ENCODE results near the gene GALM.

Gene GALM

DNA sequence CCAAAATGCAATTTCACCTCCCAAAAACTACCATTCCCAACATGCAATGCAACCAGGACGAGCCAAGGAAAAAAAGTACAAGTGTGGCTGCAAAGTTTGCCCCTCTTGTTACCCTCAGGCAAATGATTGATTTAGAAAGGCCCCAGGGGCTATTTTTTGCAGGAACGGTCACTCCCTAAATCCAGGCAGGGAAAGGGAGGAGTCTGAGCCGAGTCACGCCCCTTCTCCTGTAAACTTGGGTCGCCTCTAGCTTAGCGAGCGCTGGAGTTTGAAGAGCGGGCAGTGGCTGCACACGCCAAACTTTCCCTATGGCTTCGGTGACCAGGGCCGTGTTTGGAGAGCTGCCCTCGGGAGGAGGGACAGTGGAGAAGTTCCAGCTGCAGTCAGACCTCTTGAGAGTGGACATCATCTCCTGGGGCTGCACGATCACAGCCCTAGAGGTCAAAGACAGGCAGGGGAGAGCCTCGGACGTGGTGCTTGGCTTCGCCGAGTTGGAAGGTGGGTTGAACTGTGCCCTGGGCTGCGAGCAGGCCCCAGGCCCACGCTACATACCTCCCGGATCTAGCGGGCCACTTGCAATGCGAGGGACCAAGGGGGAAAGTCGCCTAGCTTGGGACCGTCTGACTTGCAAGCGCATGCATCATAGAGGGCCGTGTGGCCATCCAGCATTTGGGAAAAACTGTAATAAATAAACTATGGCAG is at the start of gene GALM:
GALM (plus strand) TSS at position 261 of the 702 bp plus-strand sequence; CDS start at position 309, 48 bp downstream.
- H3K27ac ChIP-seq (ENCODE audit: low read depth, low read length, poor library complexity, severe bottlenecking): no peak within 1 kb of the TSS
- peak within 1 kb of the TSS; percentile 95 for H2AFZ ChIP-seq (ENCODE audit: low read length)
- H3K36me3 ChIP-seq (ENCODE audit: insufficient read depth, low read length): no peaks in the 10 kb centered on the region
- peak within 1 kb of the TSS; percentile 66 for H3K4me3 ChIP-seq (ENCODE audit: low read depth, low read length, poor library complexity, severe bottlenecking)
- H3K27me3 ChIP-seq (ENCODE audit: insufficient read depth, low read length): no peaks in the 10 kb centered on the region
- H3K4me2 ChIP-seq (ENCODE audit: low read length): peak within 1 kb of the TSS; percentile 80
- no peaks in the 10 kb centered on the region for H3F3A ChIP-seq (ENCODE audit: insufficient read depth, low read length)
- no peaks in the 10 kb centered on the region for H3K9me2 ChIP-seq (ENCODE audit: low read depth, low read length)
- H3K9me3 ChIP-seq (ENCODE audit: low read length): no peaks in the 10 kb centered on the region
- peak within 1 kb of the TSS; percentile 36; the same call in 1 of the 2 replicates for H3K9ac ChIP-seq (ENCODE audit: low read length)
- peaks cover 18% of the 10 kb centered on the region for H3K4me1 ChIP-seq (ENCODE audit: insufficient read depth, low read length, severe bottlenecking)
- no peaks in the 10 kb centered on the region for H3K79me2 ChIP-seq (ENCODE audit: insufficient read depth, low read length)
- no peak for TF ChIP-seq EZH2 (IDR thresholded peaks at IDR 0.05; ENCODE audit: borderline replicate concordance, low read length)
- TF ChIP-seq, protein P1, sequence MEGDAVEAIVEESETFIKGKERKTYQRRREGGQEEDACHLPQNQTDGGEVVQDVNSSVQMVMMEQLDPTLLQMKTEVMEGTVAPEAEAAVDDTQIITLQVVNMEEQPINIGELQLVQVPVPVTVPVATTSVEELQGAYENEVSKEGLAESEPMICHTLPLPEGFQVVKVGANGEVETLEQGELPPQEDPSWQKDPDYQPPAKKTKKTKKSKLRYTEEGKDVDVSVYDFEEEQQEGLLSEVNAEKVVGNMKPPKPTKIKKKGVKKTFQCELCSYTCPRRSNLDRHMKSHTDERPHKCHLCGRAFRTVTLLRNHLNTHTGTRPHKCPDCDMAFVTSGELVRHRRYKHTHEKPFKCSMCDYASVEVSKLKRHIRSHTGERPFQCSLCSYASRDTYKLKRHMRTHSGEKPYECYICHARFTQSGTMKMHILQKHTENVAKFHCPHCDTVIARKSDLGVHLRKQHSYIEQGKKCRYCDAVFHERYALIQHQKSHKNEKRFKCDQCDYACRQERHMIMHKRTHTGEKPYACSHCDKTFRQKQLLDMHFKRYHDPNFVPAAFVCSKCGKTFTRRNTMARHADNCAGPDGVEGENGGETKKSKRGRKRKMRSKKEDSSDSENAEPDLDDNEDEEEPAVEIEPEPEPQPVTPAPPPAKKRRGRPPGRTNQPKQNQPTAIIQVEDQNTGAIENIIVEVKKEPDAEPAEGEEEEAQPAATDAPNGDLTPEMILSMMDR (IDR thresholded peaks at IDR 0.05; ENCODE audit: low read length): no peak
- H4K20me1 ChIP-seq (ENCODE audit: insufficient read depth, low read length): no peaks in the 10 kb centered on the region

GRCh38 chr2:38617301-38617700 is 48.6 kb upstream of the GALM start:
- no peaks in the 10 kb centered on the region for H3K9me3 ChIP-seq (ENCODE audit: low read length)
- no peaks in the 10 kb centered on the region for H3K36me3 ChIP-seq (ENCODE audit: insufficient read depth, low read length)
- H2AFZ ChIP-seq (ENCODE audit: low read length): no peak overlapping the region
- no peaks in the 10 kb centered on the region for H3K9me2 ChIP-seq (ENCODE audit: low read depth, low read length)
- no peaks in the 10 kb centered on the region for H4K20me1 ChIP-seq (ENCODE audit: insufficient read depth, low read length)
- TF ChIP-seq, protein P1 (IDR thresholded peaks at IDR 0.05; ENCODE audit: low read length): no peak
- TF ChIP-seq EZH2 (IDR thresholded peaks at IDR 0.05; ENCODE audit: borderline replicate concordance, low read length): no peak
- no peak overlapping the region for H3K4me2 ChIP-seq (ENCODE audit: low read length)
- H3K27me3 ChIP-seq (ENCODE audit: insufficient read depth, low read length): 0 out of 2 replicates have a peak, but pooled peaks cover 4% of the 10 kb centered on the region
- H3F3A ChIP-seq (ENCODE audit: insufficient read depth, low read length): no peaks in the 10 kb centered on the region
- H3K27ac ChIP-seq (ENCODE audit: low read depth, low read length, poor library complexity, severe bottlenecking): no peak overlapping the region
- H3K4me3 ChIP-seq (ENCODE audit: low read depth, low read length, poor library complexity, severe bottlenecking): no peak overlapping the region
- H3K79me2 ChIP-seq (ENCODE audit: insufficient read depth, low read length): no peaks in the 10 kb centered on the region
- H3K9ac ChIP-seq (ENCODE audit: low read length): no peak overlapping the region
- H3K4me1 ChIP-seq (ENCODE audit: insufficient read depth, low read length, severe bottlenecking): peaks cover 4% of the 10 kb centered on the region

DNA sequence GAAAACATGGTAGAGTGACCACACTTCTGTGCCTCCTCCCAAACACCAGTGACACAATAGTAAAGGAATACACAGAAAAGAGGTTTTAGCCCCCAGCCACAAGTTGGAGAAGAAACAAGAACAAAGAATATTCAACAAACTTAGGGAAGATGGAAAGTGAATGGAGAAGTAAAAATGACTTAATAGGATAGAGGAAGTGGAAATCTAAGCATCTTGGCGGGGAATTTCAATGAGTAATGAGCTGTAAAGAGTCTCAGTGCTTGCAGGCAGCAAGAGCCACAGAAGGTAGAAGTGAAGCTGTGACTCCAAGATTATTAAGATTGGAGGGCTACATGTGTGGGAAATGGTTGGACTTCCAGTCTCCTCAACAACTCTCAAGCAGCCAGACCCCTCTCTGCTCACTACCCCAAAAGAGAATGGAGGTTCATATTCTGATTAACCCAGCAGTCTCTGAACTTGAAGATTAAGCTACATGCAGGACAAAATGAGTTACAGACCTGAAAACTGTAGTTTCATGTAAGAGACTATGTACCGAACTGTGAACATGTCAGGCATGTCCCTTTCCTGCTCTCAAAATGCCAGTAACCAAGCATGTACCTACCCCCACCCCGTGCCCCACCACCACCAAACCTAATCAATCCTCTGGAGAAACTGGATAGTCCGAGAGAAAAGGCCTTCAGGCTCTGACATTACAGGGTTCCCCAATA is 46.3 kb upstream of the GALM start:
- Histone ChIP-seq H4K20me1 (ENCODE audit: insufficient read depth, low read length) (no peaks in the 10 kb centered on the region), H3K4me3 (ENCODE audit: low read depth, low read length, poor library complexity, severe bottlenecking) (no peak overlapping the region), H3K27ac (ENCODE audit: low read depth, low read length, poor library complexity, severe bottlenecking) (no peak overlapping the region), H3K36me3 (ENCODE audit: insufficient read depth, low read length) (no peaks in the 10 kb centered on the region), H3K4me2 (ENCODE audit: low read length) (no peak overlapping the region), H3F3A (ENCODE audit: insufficient read depth, low read length) (no peaks in the 10 kb centered on the region), H3K4me1 (ENCODE audit: insufficient read depth, low read length, severe bottlenecking) (peaks cover 10% of the 10 kb centered on the region), H3K9me3 (ENCODE audit: low read length) (no peaks in the 10 kb centered on the region), H2AFZ (ENCODE audit: low read length) (no peak overlapping the region), H3K27me3 (ENCODE audit: insufficient read depth, low read length) (0 out of 2 replicates have a peak, but pooled peaks cover 4% of the 10 kb centered on the region), H3K9me2 (ENCODE audit: low read depth, low read length) (no peaks in the 10 kb centered on the region), H3K9ac (ENCODE audit: low read length) (no peak overlapping the region), H3K79me2 (ENCODE audit: insufficient read depth, low read length) (no peaks in the 10 kb centered on the region)
- TF ChIP-seq, protein P1 (IDR thresholded peaks at IDR 0.05; ENCODE audit: low read length): no peak
- TF ChIP-seq EZH2 (IDR thresholded peaks at IDR 0.05; ENCODE audit: borderline replicate concordance, low read length): no peak
